ENCODE results near the gene C22orf15. TPM values are rescaled to one million over a fixed set of nuclear protein-coding genes. Genes with fewer than 3 reads are reported as not detected.

Gene C22orf15
- total RNA-seq, 1 experiment from 2014 or later, result not detected

GRCh38 chr22:23796461-23796860 lies 33.7 kb downstream of the C22orf15 start (continued):
- TF ChIP-seq REST (IDR thresholded peaks at IDR 0.05; ENCODE audit: low read depth), result no peak
- no peak for TF ChIP-seq POLR2AphosphoS5 (IDR thresholded peaks at IDR 0.05; ENCODE audit: low read depth, low read length)
- no peak for TF ChIP-seq FOSL1 (IDR thresholded peaks at IDR 0.05; ENCODE audit: low read depth)

GRCh38 chr22:23800297-23801237 lies 37.8 kb downstream of the C22orf15 start:
- ChIA-PET CTCF (no interaction called here), POLR2A (no interaction called here), RAD21 (ENCODE audit: low non-redundant PET in 1 of 2, low total read pairs in 2 of 2, uncharacterized antibody in 2 of 2, unreplicated experiment in 2 of 2) (no interaction called here)
- H3K27me3 ChIP-seq (ENCODE audit: insufficient read depth, low read length), result no peaks in the 10 kb centered on the region
- H3K9me3 ChIP-seq (ENCODE audit: control insufficient read depth in 1 of 2, insufficient read depth in 1 of 2, low read depth in 1 of 2, low read length in 2 of 2), result no peaks in the 10 kb centered on the region
- ATAC-seq (no peak), DNase-seq (ENCODE audit: low read depth, low spot score) (no peak)
- no peak overlapping the region for H2AFZ ChIP-seq (ENCODE audit: low read depth, low read length, poor library complexity, severe bottlenecking)
- H3K79me2 ChIP-seq (ENCODE audit: insufficient read depth, low read length), result no peaks in the 10 kb centered on the region
- intact Hi-C loops (cut with micrococcal nuclease), result no loop called here
- no peak overlapping the region for H3K4me2 ChIP-seq (ENCODE audit: low read length)
- no peak overlapping the region for H3K4me3 ChIP-seq (replicated peaks in 1 of 2; ENCODE audit: low read depth in 1 of 2, low read length in 2 of 2)
- no peak overlapping the region for H3K27ac ChIP-seq (ENCODE audit: low read depth, low read length)
- H3K4me1 ChIP-seq (ENCODE audit: control insufficient read depth in 1 of 2, insufficient read depth in 2 of 2, low read length in 2 of 2), result no peaks in the 10 kb centered on the region
- H3K36me3 ChIP-seq (ENCODE audit: control insufficient read depth in 1 of 2, insufficient read depth in 2 of 2, low read length in 2 of 2), result peaks cover 37 to 57% of the 10 kb centered on the region in 2 experiments
- no TSS peak for BruUV-seq (replicated peaks)
- no peaks in the 10 kb centered on the region for H3K9me2 ChIP-seq (ENCODE audit: insufficient read depth)
- H4K20me1 ChIP-seq (ENCODE audit: insufficient read depth), result no peaks in the 10 kb centered on the region
- no peak overlapping the region for H3K9ac ChIP-seq (ENCODE audit: low read length)
- TF ChIP-seq CEBPB (IDR thresholded peaks at IDR 0.05; ENCODE audit: low read depth), result no peak
- no peak for TF ChIP-seq CTCF (IDR thresholded peaks at IDR 0.05 in 2 of 3, conservative IDR thresholded peaks at IDR 0.05 in 1 of 3; ENCODE audit: borderline replicate concordance in 1 of 3, insufficient read depth in 1 of 3, low read depth in 2 of 3, low read length in 2 of 3)
- no peak for TF ChIP-seq ZFX (IDR thresholded peaks at IDR 0.05)
- no peak for TF ChIP-seq ELF1 (IDR thresholded peaks at IDR 0.05; ENCODE audit: borderline replicate concordance, low read depth)
- no peak for TF ChIP-seq ATF3 (IDR thresholded peaks at IDR 0.05)
- TF ChIP-seq EZH2 (IDR thresholded peaks at IDR 0.05), result no peak
- TF ChIP-seq EGR1 (IDR thresholded peaks at IDR 0.05; ENCODE audit: low read depth), result no peak
- no peak for TF ChIP-seq CBX3 (IDR thresholded peaks at IDR 0.05; ENCODE audit: low read depth)
- TF ChIP-seq ZNF274 (IDR thresholded peaks at IDR 0.05; ENCODE audit: low read depth, low read length), result no peak
- no peak for TF ChIP-seq YY1 (IDR thresholded peaks at IDR 0.05; ENCODE audit: extremely low read depth, insufficient replicate concordance, low read depth, low read length)
- no peak for TF ChIP-seq MAX (IDR thresholded peaks at IDR 0.05)
- no peak for TF ChIP-seq POLR2AphosphoS5 (IDR thresholded peaks at IDR 0.05; ENCODE audit: low read depth, low read length)
- no peak for TF ChIP-seq SP1 (IDR thresholded peaks at IDR 0.05; ENCODE audit: low read depth)
- no peak for TF ChIP-seq ZBTB33 (IDR thresholded peaks at IDR 0.05; ENCODE audit: extremely low read depth, insufficient replicate concordance, low read length)
